ENCODE data around the gene HAPLN3.

The HAPLN3 gene

GRCh38 chr15:88880944-88881740 is 14.2 kb downstream of the HAPLN3 start:
- no peak overlapping the region for H3K4me3 ChIP-seq (ENCODE audit: low read length)
- no peak for DNase-seq (ENCODE audit: low read depth)
- no peak for TF ChIP-seq CTCF (conservative IDR thresholded peaks at IDR 0.05; ENCODE audit: low read depth, low read length)

- no peak for DNase-seq (ENCODE audit: low read depth)
Observed at GRCh38 chr15:88878720-88879184, 16.6 kb downstream of the HAPLN3 start.

GRCh38 chr15:88877906-88878305 is 17.4 kb downstream of the HAPLN3 start:
- DNase-seq (ENCODE audit: low read depth): no peak
- H3K4me3 ChIP-seq (ENCODE audit: low read length): no peak overlapping the region
- no peak for TF ChIP-seq CTCF (conservative IDR thresholded peaks at IDR 0.05; ENCODE audit: low read depth, low read length)

More at GRCh38 chr15:88878720-88879184, 16.6 kb downstream of the HAPLN3 start:
- peak; percentile 93 for TF ChIP-seq CTCF (conservative IDR thresholded peaks at IDR 0.05; ENCODE audit: low read depth, low read length)
- H3K4me3 ChIP-seq (ENCODE audit: low read length): no peak overlapping the region

GRCh38 chr15:88877415-88877814 is 17.9 kb downstream of the HAPLN3 start:
- TF ChIP-seq CTCF (conservative IDR thresholded peaks at IDR 0.05; ENCODE audit: low read depth, low read length): no peak
- H3K4me3 ChIP-seq (ENCODE audit: low read length): no peak overlapping the region
- no peak for DNase-seq (ENCODE audit: low read depth)

GRCh38 chr15:88876573-88876972 is 18.8 kb downstream of the HAPLN3 start:
- H3K4me3 ChIP-seq (ENCODE audit: low read length): no peak overlapping the region
- no peak for DNase-seq (ENCODE audit: low read depth)
- TF ChIP-seq CTCF (conservative IDR thresholded peaks at IDR 0.05; ENCODE audit: low read depth, low read length): no peak

GRCh38 chr15:88874684-88875083 is 20.7 kb downstream of the HAPLN3 start:
- no peak for TF ChIP-seq CTCF (conservative IDR thresholded peaks at IDR 0.05; ENCODE audit: low read depth, low read length)
- no peak for DNase-seq (ENCODE audit: low read depth)
- H3K4me3 ChIP-seq (ENCODE audit: low read length): no peak overlapping the region

- DNase-seq (ENCODE audit: low read depth): no peak
- no peak overlapping the region for H3K4me3 ChIP-seq (ENCODE audit: low read length)
- TF ChIP-seq CTCF (conservative IDR thresholded peaks at IDR 0.05; ENCODE audit: low read depth, low read length): no peak
Observed at GRCh38 chr15:88874275-88874674, 21.1 kb downstream of the HAPLN3 start.

Measured in retinal pigment epithelial cell (primary cell).